ENCODE results near the gene SDHAF3. TPM values are rescaled to one million over a fixed set of nuclear protein-coding genes. Genes with fewer than 3 reads are reported as not detected.

Gene SDHAF3
- total and polyA plus RNA-seq, 2 donors (not counting 3 experiments of a cell fraction or from before 2014, with no cell fraction given) = 1.7 to 5.2 TPM

GRCh38 chr7:97116308-97116707, 1.2 kb upstream of the SDHAF3 start:
- Histone ChIP-seq H3K9me1 (replicated peaks; ENCODE audit: control insufficient read depth, extremely low read depth, insufficient read depth, low read length) (no peaks in the 10 kb centered on the region), H2AFZ (ENCODE audit: low read depth, low read length) (no peak overlapping the region), H3K36me3 (ENCODE audit: control insufficient read depth in 2 of 2, extremely low read depth in 1 of 2, insufficient read depth in 2 of 2, low read length in 2 of 2) (no peaks in the 10 kb centered on the region), H3K9ac (replicated peaks; ENCODE audit: extremely low read depth, insufficient read depth, low read length) (no peak overlapping the region), H4K20me1 (replicated peaks; ENCODE audit: control insufficient read depth, extremely low read depth, insufficient read depth, low read length) (no peaks in the 10 kb centered on the region), H3K4me3 (replicated peaks in 1 of 3; ENCODE audit: insufficient read depth in 1 of 3, low read depth in 1 of 3, low read length in 3 of 3) (no peak overlapping the region), H3K27me3 (ENCODE audit: control insufficient read depth in 2 of 2, insufficient read depth in 2 of 2, low read length in 2 of 2) (no peaks in the 10 kb centered on the region), H3K9me3 (replicated peaks; ENCODE audit: control insufficient read depth, insufficient read depth, low read length) (no peaks in the 10 kb centered on the region), H3K79me2 (ENCODE audit: control insufficient read depth, insufficient read depth, low read length) (no peaks in the 10 kb centered on the region), H3K4me1 (ENCODE audit: control insufficient read depth, extremely low read depth, insufficient read depth, low read length) (peaks cover 10% of the 10 kb centered on the region), H3K4me2 (ENCODE audit: insufficient read depth, low read length) (no peak overlapping the region), H3K27ac (ENCODE audit: insufficient read depth, low read depth, low read length) (no peak overlapping the region)
- no peak for DNase-seq (ENCODE audit: low read depth, low spot score)
- CTCF ChIA-PET = interaction anchor here (0.6 to 3.3 kb wide), 3 partner anchors 11 to 29 kb away, joined by 3 to 22 read pairs (median 9); no protein-coding TSS in a partner anchor
- POLR2A ChIA-PET = no interaction called here
- FAIRE-seq = no peak
- intact Hi-C loops (cut with micrococcal nuclease) = loop anchor here (2.0 kb wide), 1 partner anchor 58 kb away; no protein-coding TSS in a partner anchor
- dilution Hi-C loops (cut with MboI; ENCODE audit: extremely low pct_ligation_motif_present, low sequenced_read_pairs) = no loop called here
- BruUV-seq (replicated peaks) = no TSS peak
- TF ChIP-seq POLR2AphosphoS5 (IDR thresholded peaks at IDR 0.05; ENCODE audit: insufficient read depth, low read depth, low read length) (no peak), GATA2 (IDR thresholded peaks at IDR 0.05; ENCODE audit: insufficient read depth, insufficient read length, low read depth, low read length) (no peak)

- DNase-seq (ENCODE audit: low read depth, low spot score) = no peak
- Histone ChIP-seq H3K27me3 (ENCODE audit: control insufficient read depth in 2 of 2, insufficient read depth in 2 of 2, low read length in 2 of 2) (no peaks in the 10 kb centered on the region), H3K4me2 (ENCODE audit: insufficient read depth, low read length) (peak overlapping the region; percentile 49), H2AFZ (ENCODE audit: low read depth, low read length) (peak overlapping the region; percentile 96), H3K27ac (ENCODE audit: insufficient read depth, low read depth, low read length) (no peak overlapping the region), H3K9ac (replicated peaks; ENCODE audit: extremely low read depth, insufficient read depth, low read length) (peak overlapping the region; percentile 32), H3K4me1 (ENCODE audit: control insufficient read depth, extremely low read depth, insufficient read depth, low read length) (peaks cover 10% of the 10 kb centered on the region), H3K36me3 (ENCODE audit: control insufficient read depth in 2 of 2, extremely low read depth in 1 of 2, insufficient read depth in 2 of 2, low read length in 2 of 2) (no peaks in the 10 kb centered on the region), H3K4me3 (replicated peaks in 1 of 3; ENCODE audit: insufficient read depth in 1 of 3, low read depth in 1 of 3, low read length in 3 of 3) (peak overlapping the region in 2 of 3 experiments; percentile 33 to 90), H3K9me1 (replicated peaks; ENCODE audit: control insufficient read depth, extremely low read depth, insufficient read depth, low read length) (no peaks in the 10 kb centered on the region), H3K79me2 (ENCODE audit: control insufficient read depth, insufficient read depth, low read length) (no peaks in the 10 kb centered on the region), H4K20me1 (replicated peaks; ENCODE audit: control insufficient read depth, extremely low read depth, insufficient read depth, low read length) (no peaks in the 10 kb centered on the region), H3K9me3 (replicated peaks; ENCODE audit: control insufficient read depth, insufficient read depth, low read length) (no peaks in the 10 kb centered on the region)
- dilution Hi-C loops (cut with MboI; ENCODE audit: extremely low pct_ligation_motif_present, low sequenced_read_pairs) = no loop called here
- TF ChIP-seq MYC (IDR thresholded peaks at IDR 0.05; ENCODE audit: low read depth, low read length) (no peak), POLR2A (IDR thresholded peaks at IDR 0.05; ENCODE audit: low read depth, low read length) (no peak), JUN (IDR thresholded peaks at IDR 0.05; ENCODE audit: borderline replicate concordance, insufficient read depth, insufficient read length, low read depth) (no peak), FOS (IDR thresholded peaks at IDR 0.05; ENCODE audit: borderline replicate concordance, insufficient read depth, low read length) (no peak), EZH2 (IDR thresholded peaks at IDR 0.05; ENCODE audit: borderline replicate concordance, low read depth, low read length, severe bottlenecking) (no peak), CTCF (IDR thresholded peaks at IDR 0.05; ENCODE audit: extremely low read depth in 1 of 2, insufficient read depth in 1 of 2, low read depth in 1 of 2, low read length in 2 of 2) (no peak), POLR2AphosphoS5 (IDR thresholded peaks at IDR 0.05; ENCODE audit: insufficient read depth, low read depth, low read length) (no peak), MAX (IDR thresholded peaks at IDR 0.05; ENCODE audit: insufficient read depth, insufficient read length) (no peak), GATA2 (IDR thresholded peaks at IDR 0.05; ENCODE audit: insufficient read depth, insufficient read length, low read depth, low read length) (no peak)
- ChIA-PET POLR2A (no interaction called here), CTCF (interaction anchor here (0.8 to 3.3 kb wide), 5 partner anchors 12 to 731 kb away, joined by 3 to 22 read pairs (median 9); no protein-coding TSS in a partner anchor)
- intact Hi-C loops (cut with micrococcal nuclease) = loop anchor here (2.0 kb wide), 1 partner anchor 58 kb away; no protein-coding TSS in a partner anchor
- no TSS peak for BruUV-seq (replicated peaks)
- FAIRE-seq = no peak
Observed at GRCh38 chr7:97117035-97117371, 495 bp upstream of the SDHAF3 start.

Data from endothelial cell of umbilical vein (primary cell).